ENCODE results near the gene COG4. TPM values are rescaled to one million over a fixed set of nuclear protein-coding genes. Genes with fewer than 3 reads are reported as not detected.

Gene COG4
- total RNA-seq, 1 experiment from 2014 or later, result 45.4 TPM

DNA sequence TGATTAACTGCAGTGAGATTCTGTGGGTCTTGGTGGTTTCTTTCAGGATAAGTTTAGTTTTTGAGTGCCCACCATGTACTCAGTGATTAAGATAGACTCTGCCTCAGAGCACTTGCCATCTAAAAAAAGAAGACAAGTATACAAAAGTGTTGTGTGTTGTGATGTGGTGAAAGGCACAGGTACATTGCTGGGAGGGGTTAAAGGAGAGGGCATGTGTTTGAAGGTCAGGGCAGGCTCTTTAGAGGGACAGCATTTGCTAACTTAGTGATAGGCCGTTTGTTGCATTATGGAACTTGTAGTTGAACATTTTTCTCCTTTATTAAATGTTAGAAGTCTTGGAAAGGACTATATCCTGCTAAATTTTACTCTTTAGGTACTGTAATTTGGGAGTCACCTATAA is 26.7 kb upstream of the COG4 start:
- H3K4me1 ChIP-seq (ENCODE audit: control insufficient read depth, insufficient read depth, low read length), result no peaks in the 10 kb centered on the region
- TF ChIP-seq TCF7L2 (IDR thresholded peaks at IDR 0.05; ENCODE audit: low read depth, low read length) (no peak), POLR2AphosphoS5 (IDR thresholded peaks at IDR 0.05; ENCODE audit: low read depth, low read length) (no peak), SIN3A (IDR thresholded peaks at IDR 0.05; ENCODE audit: borderline replicate concordance, insufficient read depth, low read depth, low read length) (no peak)
- TF ChIP-seq, protein P1, sequence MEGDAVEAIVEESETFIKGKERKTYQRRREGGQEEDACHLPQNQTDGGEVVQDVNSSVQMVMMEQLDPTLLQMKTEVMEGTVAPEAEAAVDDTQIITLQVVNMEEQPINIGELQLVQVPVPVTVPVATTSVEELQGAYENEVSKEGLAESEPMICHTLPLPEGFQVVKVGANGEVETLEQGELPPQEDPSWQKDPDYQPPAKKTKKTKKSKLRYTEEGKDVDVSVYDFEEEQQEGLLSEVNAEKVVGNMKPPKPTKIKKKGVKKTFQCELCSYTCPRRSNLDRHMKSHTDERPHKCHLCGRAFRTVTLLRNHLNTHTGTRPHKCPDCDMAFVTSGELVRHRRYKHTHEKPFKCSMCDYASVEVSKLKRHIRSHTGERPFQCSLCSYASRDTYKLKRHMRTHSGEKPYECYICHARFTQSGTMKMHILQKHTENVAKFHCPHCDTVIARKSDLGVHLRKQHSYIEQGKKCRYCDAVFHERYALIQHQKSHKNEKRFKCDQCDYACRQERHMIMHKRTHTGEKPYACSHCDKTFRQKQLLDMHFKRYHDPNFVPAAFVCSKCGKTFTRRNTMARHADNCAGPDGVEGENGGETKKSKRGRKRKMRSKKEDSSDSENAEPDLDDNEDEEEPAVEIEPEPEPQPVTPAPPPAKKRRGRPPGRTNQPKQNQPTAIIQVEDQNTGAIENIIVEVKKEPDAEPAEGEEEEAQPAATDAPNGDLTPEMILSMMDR (IDR thresholded peaks at IDR 0.05), result no peak
- TF ChIP-seq, protein P2, sequence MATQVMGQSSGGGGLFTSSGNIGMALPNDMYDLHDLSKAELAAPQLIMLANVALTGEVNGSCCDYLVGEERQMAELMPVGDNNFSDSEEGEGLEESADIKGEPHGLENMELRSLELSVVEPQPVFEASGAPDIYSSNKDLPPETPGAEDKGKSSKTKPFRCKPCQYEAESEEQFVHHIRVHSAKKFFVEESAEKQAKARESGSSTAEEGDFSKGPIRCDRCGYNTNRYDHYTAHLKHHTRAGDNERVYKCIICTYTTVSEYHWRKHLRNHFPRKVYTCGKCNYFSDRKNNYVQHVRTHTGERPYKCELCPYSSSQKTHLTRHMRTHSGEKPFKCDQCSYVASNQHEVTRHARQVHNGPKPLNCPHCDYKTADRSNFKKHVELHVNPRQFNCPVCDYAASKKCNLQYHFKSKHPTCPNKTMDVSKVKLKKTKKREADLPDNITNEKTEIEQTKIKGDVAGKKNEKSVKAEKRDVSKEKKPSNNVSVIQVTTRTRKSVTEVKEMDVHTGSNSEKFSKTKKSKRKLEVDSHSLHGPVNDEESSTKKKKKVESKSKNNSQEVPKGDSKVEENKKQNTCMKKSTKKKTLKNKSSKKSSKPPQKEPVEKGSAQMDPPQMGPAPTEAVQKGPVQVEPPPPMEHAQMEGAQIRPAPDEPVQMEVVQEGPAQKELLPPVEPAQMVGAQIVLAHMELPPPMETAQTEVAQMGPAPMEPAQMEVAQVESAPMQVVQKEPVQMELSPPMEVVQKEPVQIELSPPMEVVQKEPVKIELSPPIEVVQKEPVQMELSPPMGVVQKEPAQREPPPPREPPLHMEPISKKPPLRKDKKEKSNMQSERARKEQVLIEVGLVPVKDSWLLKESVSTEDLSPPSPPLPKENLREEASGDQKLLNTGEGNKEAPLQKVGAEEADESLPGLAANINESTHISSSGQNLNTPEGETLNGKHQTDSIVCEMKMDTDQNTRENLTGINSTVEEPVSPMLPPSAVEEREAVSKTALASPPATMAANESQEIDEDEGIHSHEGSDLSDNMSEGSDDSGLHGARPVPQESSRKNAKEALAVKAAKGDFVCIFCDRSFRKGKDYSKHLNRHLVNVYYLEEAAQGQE (IDR thresholded peaks at IDR 0.05; ENCODE audit: insufficient read depth in 1 of 2, low read depth in 2 of 2, low read length in 1 of 2), result no peak
- ChIA-PET POLR2A (no interaction called here), CTCF (no interaction called here)
- DNase-seq (ENCODE audit: low read depth, low spot score) (no peak), ATAC-seq (no peak)
- H3K27me3 ChIP-seq (ENCODE audit: control insufficient read depth, insufficient read depth, low read length), result no peaks in the 10 kb centered on the region
- in situ Hi-C loops (cut with HindIII; ENCODE audit: low pct_unique_long_range_greater_than_20kb, low sequenced_read_pairs) (no loop called here), intact Hi-C loops (cut with micrococcal nuclease; ENCODE audit: unreplicated experiment) (no loop called here)
- H3K36me3 ChIP-seq (ENCODE audit: control insufficient read depth, insufficient read depth, low read length), result peaks cover 37% of the 10 kb centered on the region
- no peak overlapping the region for H3K27ac ChIP-seq (ENCODE audit: low read length)
- H3K4me3 ChIP-seq (ENCODE audit: low read depth in 2 of 2, low read length in 2 of 2), result no peak overlapping the region
- no peaks in the 10 kb centered on the region for H3K9me3 ChIP-seq (ENCODE audit: control insufficient read depth, insufficient read depth, low read depth, low read length)
- BruUV-seq (replicated peaks), result no TSS peak

DNA sequence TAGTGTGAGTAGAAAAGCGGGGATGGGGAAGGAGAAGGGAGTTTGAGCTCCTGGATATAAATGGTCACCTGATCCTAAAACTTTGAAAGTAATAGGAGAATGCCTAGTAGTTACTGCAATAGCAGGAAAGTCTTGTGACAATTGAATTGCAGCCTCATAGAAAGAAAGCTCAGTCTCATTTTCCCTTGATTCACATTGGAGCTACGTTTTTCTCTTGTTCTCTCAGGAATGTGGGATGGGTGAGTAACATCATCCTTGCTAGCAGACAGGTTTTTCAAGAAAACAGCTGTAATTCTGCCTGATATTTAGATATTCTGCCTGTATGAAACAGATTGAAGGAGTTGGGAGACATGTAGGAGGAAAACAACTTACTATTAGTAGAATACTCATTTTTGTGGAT is 25.6 kb upstream of the COG4 start:
- no peak overlapping the region for H3K27ac ChIP-seq (ENCODE audit: low read length)
- peaks cover 38% of the 10 kb centered on the region for H3K36me3 ChIP-seq (ENCODE audit: control insufficient read depth, insufficient read depth, low read length)
- no peak for DNase-seq (ENCODE audit: low read depth, low spot score)
- no peaks in the 10 kb centered on the region for H3K9me3 ChIP-seq (ENCODE audit: control insufficient read depth, insufficient read depth, low read depth, low read length)
- no peak for ATAC-seq
- ChIA-PET CTCF (no interaction called here), POLR2A (no interaction called here)
- H3K4me1 ChIP-seq (ENCODE audit: control insufficient read depth, insufficient read depth, low read length), result no peaks in the 10 kb centered on the region
- in situ Hi-C loops (cut with HindIII; ENCODE audit: low pct_unique_long_range_greater_than_20kb, low sequenced_read_pairs), result no loop called here
- H3K27me3 ChIP-seq (ENCODE audit: control insufficient read depth, insufficient read depth, low read length), result no peaks in the 10 kb centered on the region
- intact Hi-C loops (cut with micrococcal nuclease; ENCODE audit: unreplicated experiment), result no loop called here
- BruUV-seq (replicated peaks), result TSS peak; percentile 45
- no peak overlapping the region for H3K4me3 ChIP-seq (ENCODE audit: low read depth in 2 of 2, low read length in 2 of 2)
- TF ChIP-seq, protein P1 (IDR thresholded peaks at IDR 0.05), result no peak
- TF ChIP-seq SIN3A (IDR thresholded peaks at IDR 0.05; ENCODE audit: borderline replicate concordance, insufficient read depth, low read depth, low read length), result no peak
- no peak for TF ChIP-seq POLR2AphosphoS5 (IDR thresholded peaks at IDR 0.05; ENCODE audit: low read depth, low read length)
- TF ChIP-seq, protein P2 (IDR thresholded peaks at IDR 0.05; ENCODE audit: insufficient read depth in 1 of 2, low read depth in 2 of 2, low read length in 1 of 2), result no peak
- TF ChIP-seq TCF7L2 (IDR thresholded peaks at IDR 0.05; ENCODE audit: low read depth, low read length), result no peak
